ENCODE results near the gene SOX6.
A peak's percentile ranks its signal among the peaks of the same experiment; 100 is the strongest.

The SOX6 gene

GRCh38 chr11:16239141-16240105 is 116.9 kb downstream of the SOX6 start:
- in situ Hi-C loops (cut with HindIII; ENCODE audit: low pct_unique_long_range_greater_than_20kb, low sequenced_read_pairs) = no loop called here
- no peak for DNase-seq (ENCODE audit: low read depth in 1 of 2, low spot score in 1 of 2)
- TF ChIP-seq JUND (IDR thresholded peaks at IDR 0.05; ENCODE audit: low read depth) = no peak

- in situ Hi-C loops (cut with HindIII; ENCODE audit: low pct_unique_long_range_greater_than_20kb, low sequenced_read_pairs) = no loop called here
- DNase-seq (ENCODE audit: low read depth in 1 of 2, low spot score in 1 of 2) = peak in 1 of 2 experiments; percentile 61
- no peak for TF ChIP-seq JUND (IDR thresholded peaks at IDR 0.05; ENCODE audit: low read depth)
Measured at GRCh38 chr11:16226245-16226644, 130.1 kb downstream of the SOX6 start.

GRCh38 chr11:16225623-16226022 is 130.7 kb downstream of the SOX6 start:
- no peak for DNase-seq (ENCODE audit: low read depth in 1 of 2, low spot score in 1 of 2)
- no peak for TF ChIP-seq JUND (IDR thresholded peaks at IDR 0.05; ENCODE audit: low read depth)
- in situ Hi-C loops (cut with HindIII; ENCODE audit: low pct_unique_long_range_greater_than_20kb, low sequenced_read_pairs) = no loop called here

GRCh38 chr11:16223558-16223957 is 132.8 kb downstream of the SOX6 start:
- in situ Hi-C loops (cut with HindIII; ENCODE audit: low pct_unique_long_range_greater_than_20kb, low sequenced_read_pairs) = no loop called here
- no peak for TF ChIP-seq JUND (IDR thresholded peaks at IDR 0.05; ENCODE audit: low read depth)

GRCh38 chr11:16217631-16218030 is 138.7 kb downstream of the SOX6 start:
- TF ChIP-seq JUND (IDR thresholded peaks at IDR 0.05; ENCODE audit: low read depth) = no peak

More at GRCh38 chr11:16223558-16223957, 132.8 kb downstream of the SOX6 start:
- no peak for DNase-seq (ENCODE audit: low read depth in 1 of 2, low spot score in 1 of 2)

GRCh38 chr11:16216831-16217230 is 139.5 kb downstream of the SOX6 start:
- in situ Hi-C loops (cut with HindIII; ENCODE audit: low pct_unique_long_range_greater_than_20kb, low sequenced_read_pairs) = no loop called here
- no peak for DNase-seq (ENCODE audit: low read depth in 1 of 2, low spot score in 1 of 2)
- TF ChIP-seq JUND (IDR thresholded peaks at IDR 0.05; ENCODE audit: low read depth) = no peak

More at GRCh38 chr11:16217631-16218030, 138.7 kb downstream of the SOX6 start:
- no peak for DNase-seq (ENCODE audit: low read depth in 1 of 2, low spot score in 1 of 2)
- in situ Hi-C loops (cut with HindIII; ENCODE audit: low pct_unique_long_range_greater_than_20kb, low sequenced_read_pairs) = no loop called here

GRCh38 chr11:16215352-16215751 is 141.0 kb downstream of the SOX6 start:
- DNase-seq (ENCODE audit: low read depth in 1 of 2, low spot score in 1 of 2) = no peak
- in situ Hi-C loops (cut with HindIII; ENCODE audit: low pct_unique_long_range_greater_than_20kb, low sequenced_read_pairs) = no loop called here
- TF ChIP-seq JUND (IDR thresholded peaks at IDR 0.05; ENCODE audit: low read depth) = no peak

- in situ Hi-C loops (cut with HindIII; ENCODE audit: low pct_unique_long_range_greater_than_20kb, low sequenced_read_pairs) = no loop called here
- no peak for TF ChIP-seq JUND (IDR thresholded peaks at IDR 0.05; ENCODE audit: low read depth)
- DNase-seq (ENCODE audit: low read depth in 1 of 2, low spot score in 1 of 2) = no peak
Measured at GRCh38 chr11:16211407-16211806, 144.9 kb downstream of the SOX6 start.

GRCh38 chr11:16204261-16204660 is 152.1 kb downstream of the SOX6 start:
- in situ Hi-C loops (cut with HindIII; ENCODE audit: low pct_unique_long_range_greater_than_20kb, low sequenced_read_pairs) = no loop called here
- no peak for DNase-seq (ENCODE audit: low read depth in 1 of 2, low spot score in 1 of 2)
- TF ChIP-seq JUND (IDR thresholded peaks at IDR 0.05; ENCODE audit: low read depth) = no peak

GRCh38 chr11:16195651-16196050 is 160.7 kb downstream of the SOX6 start:
- in situ Hi-C loops (cut with HindIII; ENCODE audit: low pct_unique_long_range_greater_than_20kb, low sequenced_read_pairs) = no loop called here
- TF ChIP-seq JUND (IDR thresholded peaks at IDR 0.05; ENCODE audit: low read depth) = no peak
- DNase-seq (ENCODE audit: low read depth in 1 of 2, low spot score in 1 of 2) = peak; percentile 5 to 58

- in situ Hi-C loops (cut with HindIII; ENCODE audit: low pct_unique_long_range_greater_than_20kb, low sequenced_read_pairs) = no loop called here
- TF ChIP-seq JUND (IDR thresholded peaks at IDR 0.05; ENCODE audit: low read depth) = no peak
- DNase-seq (ENCODE audit: low read depth in 1 of 2, low spot score in 1 of 2) = no peak
Measured at GRCh38 chr11:16194566-16194965, 161.8 kb downstream of the SOX6 start.

GRCh38 chr11:16193897-16194381 is 162.4 kb downstream of the SOX6 start:
- in situ Hi-C loops (cut with HindIII; ENCODE audit: low pct_unique_long_range_greater_than_20kb, low sequenced_read_pairs) = no loop called here
- no peak for DNase-seq (ENCODE audit: low read depth in 1 of 2, low spot score in 1 of 2)
- TF ChIP-seq JUND (IDR thresholded peaks at IDR 0.05; ENCODE audit: low read depth) = no peak

- in situ Hi-C loops (cut with HindIII; ENCODE audit: low pct_unique_long_range_greater_than_20kb, low sequenced_read_pairs) = no loop called here
- no peak for DNase-seq (ENCODE audit: low read depth in 1 of 2, low spot score in 1 of 2)
- no peak for TF ChIP-seq JUND (IDR thresholded peaks at IDR 0.05; ENCODE audit: low read depth)
Measured at GRCh38 chr11:16191868-16192240, 164.5 kb downstream of the SOX6 start.

Measured in T47D (cell line).